Esophagus (tissue), 2 donors: ENCODE measurements around the gene TMEM131L. TPM values are rescaled to one million over a fixed set of nuclear protein-coding genes. Genes with fewer than 3 reads are reported as not detected.
A peak's percentile ranks its signal among the peaks of the same experiment; 100 is the strongest.
"Not testable (repeated sequence)": the region's sequence is repeated elsewhere in the genome, so short reads cannot be mapped to it uniquely, and the experiment has no call there.

ENCODE experiments used
- H3K27ac ChIP-seq, 2 donors: one replicate each; pipeline ENCODE4 v1.5.1; 2013; ENCODE audit warnings: low read depth in 2 of 2, mild to moderate bottlenecking in 2 of 2, inconsistent platforms in 1 of 2, low read length in 1 of 2, moderate library complexity in 1 of 2
- H3K27me3 ChIP-seq, 2 donors: one replicate each; pipeline ENCODE4 v1.6.1; 2013; ENCODE audit warnings: low read length in 2 of 2, control low read depth in 1 of 2, mild to moderate bottlenecking in 1 of 2; ENCODE audit not compliant: insufficient read depth in 2 of 2, control insufficient read depth in 1 of 2
- H3K36me3 ChIP-seq, 2 donors: one replicate each; pipeline ENCODE4 v1.6.1; 2013; ENCODE audit warnings: low read length in 1 of 2; ENCODE audit not compliant: control insufficient read depth in 2 of 2, insufficient read depth in 2 of 2
- H3K4me1 ChIP-seq, 2 donors: one replicate each; pipeline ENCODE4 v1.6.1; 2013; ENCODE audit warnings: low read length in 1 of 2; ENCODE audit not compliant: control insufficient read depth in 2 of 2, insufficient read depth in 2 of 2
- H3K4me3 ChIP-seq, 2 donors: one replicate each; pipeline ENCODE4 v1.5.1; 2013; ENCODE audit warnings: low read length in 2 of 2, mild to moderate bottlenecking in 2 of 2, low read depth in 1 of 2, moderate library complexity in 1 of 2
- H3K9me3 ChIP-seq, 2 donors: one replicate each; pipeline ENCODE4 v1.6.1; 2013; ENCODE audit warnings: mild to moderate bottlenecking in 2 of 2, low read depth in 1 of 2, low read length in 1 of 2, moderate library complexity in 1 of 2; ENCODE audit not compliant: control insufficient read depth in 2 of 2, insufficient read depth in 1 of 2
- WGBS, 2 donors: extraction: QIAGEN DNeasy Blood & Tissue Kit; methylation state at CpG; one replicate each; pipeline ENCODE4 v1.1.7; 2013; 5-methylcytosine and 5-hydroxymethylcytosine counted together
- polyA plus RNA-seq, 2 donors: library from polyadenylated mRNA; stranded (reverse); fragments of 200-250 nt; gene quantifications; one replicate each; pipeline ENCODE4 v1.2.3, GENCODE V29; 2013
- donor health status: healthy with polysubstance abuse.
- donor health status: Bipolar disorder and iron deficiency.

TMEM131L gene
- polyA plus RNA-seq, 2 donors = 3.4 to 4.0 TPM

DNA sequence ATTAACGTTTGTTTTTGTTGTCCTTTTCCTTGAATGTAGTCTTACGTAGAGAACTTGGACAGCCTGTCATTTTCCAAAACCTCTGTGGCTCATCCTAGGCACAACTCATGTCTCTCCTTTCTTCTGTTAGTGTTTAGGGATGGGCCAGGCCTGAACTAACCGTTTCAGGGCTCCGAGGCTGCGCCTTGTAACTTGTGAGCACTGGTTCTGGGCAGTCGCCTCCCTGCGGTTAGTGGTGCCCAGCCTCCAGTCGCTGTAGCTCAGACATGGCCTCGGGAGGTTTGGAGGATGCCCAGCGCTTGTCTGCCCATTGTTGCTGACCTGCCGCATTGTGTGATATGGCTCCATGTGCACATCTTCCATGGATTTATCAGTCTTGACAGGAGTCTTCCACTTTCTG is 32.8 kb downstream of the TMEM131L start:
- 70 to 73% methylated on average over 11 of the region's 11 CpGs for WGBS, 2 donors
- H3K36me3 ChIP-seq = no peaks in the 10 kb centered on the region
- H3K4me1 ChIP-seq = peaks cover 3 to 5% of the 10 kb centered on the region in 2 donors
- peak overlapping the region; percentile 29 to 40 for H3K27ac ChIP-seq
- no peaks in the 10 kb centered on the region for H3K9me3 ChIP-seq
- H3K4me3 ChIP-seq = no peak overlapping the region
- H3K27me3 ChIP-seq = no peaks in the 10 kb centered on the region

DNA sequence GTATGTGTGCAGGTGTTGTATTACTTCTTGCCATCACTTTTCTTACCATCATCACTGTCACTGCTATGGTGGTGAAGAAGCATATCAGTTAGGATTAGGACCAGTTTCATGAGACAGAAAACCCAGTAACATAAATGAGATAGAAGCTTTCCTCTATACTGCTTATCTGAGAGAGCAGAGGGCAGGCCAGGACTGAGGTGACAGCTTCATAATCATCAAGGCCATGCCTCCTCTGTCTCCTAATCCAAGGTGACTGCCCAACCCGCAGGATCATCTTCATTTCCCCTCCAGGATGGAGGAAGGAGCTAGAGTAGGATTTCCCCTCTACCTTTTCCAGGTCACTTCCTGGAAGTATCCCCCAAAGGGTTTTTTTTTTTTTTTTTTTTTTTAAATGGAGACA is 35.4 kb downstream of the TMEM131L start:
- 84 to 93% methylated on average over 1 of the region's 1 CpG for WGBS, 2 donors
- H3K36me3 ChIP-seq = no peaks in the 10 kb centered on the region
- H3K27ac ChIP-seq = no peak overlapping the region
- H3K4me1 ChIP-seq = peaks cover 3 to 5% of the 10 kb centered on the region in 2 donors
- H3K9me3 ChIP-seq = no peaks in the 10 kb centered on the region
- no peak overlapping the region for H3K4me3 ChIP-seq
- H3K27me3 ChIP-seq = no peaks in the 10 kb centered on the region

DNA sequence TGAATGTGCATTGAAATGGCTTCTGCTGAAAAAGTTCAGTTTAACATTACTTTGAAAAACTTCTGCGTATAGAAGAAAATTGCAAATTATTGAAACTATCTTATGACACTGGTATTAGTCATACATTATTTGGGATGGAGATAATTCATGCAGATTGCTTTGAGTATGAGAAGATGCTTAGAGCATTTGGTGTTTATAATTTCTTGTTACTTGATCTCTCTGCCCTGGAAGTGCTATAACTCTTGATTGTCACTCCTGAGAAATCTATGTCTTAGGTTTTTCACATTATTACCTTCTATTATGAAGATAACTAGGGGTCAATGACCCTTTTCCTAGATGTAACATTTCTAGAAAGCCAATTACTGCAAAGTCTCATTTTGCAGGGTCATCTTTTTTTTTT is 36.4 kb downstream of the TMEM131L start:
- Histone ChIP-seq H3K4me1 (peaks cover 7 to 8% of the 10 kb centered on the region in 2 donors), H3K27ac (no peak overlapping the region), H3K27me3 (no peaks in the 10 kb centered on the region), H3K36me3 (no peaks in the 10 kb centered on the region), H3K4me3 (no peak overlapping the region), H3K9me3 (no peaks in the 10 kb centered on the region)
- 78 to 83% methylated on average over 1 of the region's 1 CpG for WGBS, 2 donors

DNA sequence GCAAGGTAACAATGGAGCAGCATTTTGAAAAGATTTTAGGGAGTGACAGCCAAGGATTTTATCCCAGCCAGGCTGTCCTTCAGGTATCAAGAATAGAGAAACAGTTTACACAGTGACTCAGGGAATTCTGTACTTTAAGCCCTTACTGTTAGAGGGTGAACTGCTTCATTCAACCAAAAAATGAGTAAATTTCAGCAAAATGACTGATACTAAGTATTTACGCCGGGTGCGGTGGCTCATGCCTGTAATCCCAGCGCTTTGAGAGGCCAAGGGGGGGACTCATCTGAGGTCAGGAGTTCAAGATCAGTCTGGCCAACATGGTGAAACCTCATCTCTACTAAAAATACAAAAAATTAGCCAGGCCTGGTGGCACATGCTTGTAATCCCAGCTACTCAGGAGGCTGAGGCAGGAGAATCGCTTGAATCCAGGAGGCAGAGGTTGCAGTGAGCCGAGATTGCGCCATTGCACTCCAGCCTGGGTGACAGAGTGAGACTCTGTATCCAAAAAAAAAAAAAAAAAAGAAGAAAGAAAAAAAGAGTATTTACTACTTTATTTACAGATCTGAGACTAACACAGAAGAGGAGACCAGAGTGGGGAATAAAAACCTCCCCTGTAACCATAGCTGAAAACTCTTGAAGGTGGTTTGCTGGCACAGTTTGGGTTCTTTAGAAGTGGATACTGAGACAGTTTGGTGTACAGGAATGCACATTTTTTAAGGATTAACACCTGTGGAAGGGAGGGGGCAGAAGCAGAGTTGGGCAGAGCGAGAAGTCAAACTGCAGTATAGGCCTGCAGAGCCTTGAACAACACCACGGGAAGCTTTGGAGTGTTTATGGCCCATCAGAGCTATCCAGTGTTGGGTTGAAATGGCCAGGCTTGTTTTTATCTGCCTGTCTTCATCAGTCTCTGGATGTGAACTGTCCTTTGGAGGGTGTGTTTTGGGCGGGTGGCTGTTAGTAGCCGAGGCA is 40.5 kb downstream of the TMEM131L start:
- Histone ChIP-seq H3K36me3 (no peaks in the 10 kb centered on the region), H3K4me3 (no peak overlapping the region), H3K27me3 (no peaks in the 10 kb centered on the region), H3K9me3 (no peaks in the 10 kb centered on the region), H3K4me1 (peaks cover 5% of the 10 kb centered on the region in 2 donors), H3K27ac (peak overlapping the region; percentile 61 to 87)
- WGBS, 2 donors = 76% methylated on average over 11 of the region's 11 CpGs

DNA sequence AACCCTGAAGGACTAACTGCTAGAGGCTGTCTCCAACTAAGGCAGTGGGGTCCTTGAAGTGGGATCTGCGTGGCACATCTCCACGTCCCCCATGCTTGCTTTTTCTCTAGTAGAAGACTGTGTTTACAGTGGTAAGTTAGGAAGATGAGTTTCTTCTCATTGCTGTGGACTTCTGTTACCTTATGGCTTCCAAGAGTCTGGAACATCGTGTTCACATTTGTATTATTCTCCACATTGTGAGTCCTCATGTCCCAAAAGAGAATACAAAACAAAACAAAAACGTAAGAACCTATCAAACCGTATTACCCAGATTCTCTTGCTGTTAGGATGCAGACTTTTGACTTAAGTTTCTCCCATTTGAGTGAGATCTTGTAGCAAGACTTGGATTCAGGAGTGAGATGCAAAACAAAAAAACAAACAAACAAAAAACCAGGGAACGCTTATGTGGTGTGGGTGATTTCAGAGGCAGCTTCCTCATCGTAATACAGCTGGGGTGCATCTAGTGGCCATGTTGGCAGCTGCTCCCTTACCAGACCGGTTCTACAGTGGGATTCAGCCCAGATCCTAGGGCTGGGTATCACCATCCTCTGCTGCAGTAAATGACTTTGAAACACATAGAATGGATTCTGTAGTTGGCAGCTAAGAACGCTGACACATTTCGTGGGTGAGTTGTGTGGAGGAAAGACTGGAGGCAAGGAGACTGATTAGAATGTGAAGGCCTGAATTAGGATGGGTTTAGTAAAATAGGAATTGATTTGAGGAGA is 41.3 kb downstream of the TMEM131L start:
- Histone ChIP-seq H3K9me3 (no peaks in the 10 kb centered on the region), H3K27me3 (no peaks in the 10 kb centered on the region), H3K27ac (peak overlapping the region; percentile 61 to 87), H3K36me3 (no peaks in the 10 kb centered on the region), H3K4me3 (no peak overlapping the region), H3K4me1 (peaks cover 5% of the 10 kb centered on the region in 2 donors)
- 57 to 66% methylated on average over 10 of the region's 10 CpGs for WGBS, 2 donors

DNA sequence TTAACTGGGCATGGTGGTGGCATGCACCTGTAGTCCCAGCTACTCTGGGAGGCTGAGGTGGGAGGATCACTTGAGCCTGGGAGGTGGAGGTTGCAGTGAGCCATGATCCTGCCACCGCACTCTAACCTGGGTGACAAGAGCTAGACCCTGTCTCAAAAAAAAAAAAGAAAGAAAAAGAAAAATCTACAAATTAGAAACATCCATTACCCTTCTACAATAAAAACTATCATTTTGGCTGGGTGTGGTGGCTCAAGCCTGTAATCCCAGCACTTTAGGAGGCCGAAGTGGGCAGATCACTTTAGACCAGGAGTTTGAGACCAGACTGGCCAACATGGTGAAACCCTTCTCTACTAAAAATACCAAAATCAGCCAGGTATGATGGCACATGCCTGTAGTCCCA is 43.1 kb downstream of the TMEM131L start:
- not testable (repeated sequence) for H3K27me3 ChIP-seq, H3K4me1 ChIP-seq, H3K4me3 ChIP-seq, H3K27ac ChIP-seq, H3K9me3 ChIP-seq, H3K36me3 ChIP-seq
- 96 to 100% methylated on average over 2 of the region's 2 CpGs for WGBS, 2 donors

DNA sequence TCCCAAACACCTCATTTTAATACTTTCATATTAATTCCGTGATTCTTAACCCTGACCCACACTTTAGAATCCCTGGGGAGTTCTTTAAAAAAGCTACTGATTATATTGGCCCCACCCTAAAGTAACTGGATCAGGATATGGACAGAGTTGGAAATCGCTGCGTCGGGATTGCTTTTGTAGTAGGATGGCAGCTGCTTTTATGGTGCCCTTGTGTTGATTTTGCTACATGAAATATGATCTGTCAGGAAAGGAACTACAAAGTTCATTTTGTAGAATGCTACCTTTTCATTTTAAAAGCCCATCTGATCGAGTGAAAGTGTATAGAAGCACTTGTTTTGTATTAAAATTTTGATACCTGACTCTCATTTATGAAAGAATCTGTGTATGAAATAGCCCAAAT is 43.6 kb downstream of the TMEM131L start:
- no peak overlapping the region for H3K4me3 ChIP-seq
- H3K9me3 ChIP-seq = no peaks in the 10 kb centered on the region
- H3K36me3 ChIP-seq = no peaks in the 10 kb centered on the region
- 56 to 76% methylated on average over 5 of the region's 5 CpGs for WGBS, 2 donors
- H3K27ac ChIP-seq = no peak overlapping the region
- no peaks in the 10 kb centered on the region for H3K27me3 ChIP-seq
- peaks cover 5% of the 10 kb centered on the region in 2 donors for H3K4me1 ChIP-seq

DNA sequence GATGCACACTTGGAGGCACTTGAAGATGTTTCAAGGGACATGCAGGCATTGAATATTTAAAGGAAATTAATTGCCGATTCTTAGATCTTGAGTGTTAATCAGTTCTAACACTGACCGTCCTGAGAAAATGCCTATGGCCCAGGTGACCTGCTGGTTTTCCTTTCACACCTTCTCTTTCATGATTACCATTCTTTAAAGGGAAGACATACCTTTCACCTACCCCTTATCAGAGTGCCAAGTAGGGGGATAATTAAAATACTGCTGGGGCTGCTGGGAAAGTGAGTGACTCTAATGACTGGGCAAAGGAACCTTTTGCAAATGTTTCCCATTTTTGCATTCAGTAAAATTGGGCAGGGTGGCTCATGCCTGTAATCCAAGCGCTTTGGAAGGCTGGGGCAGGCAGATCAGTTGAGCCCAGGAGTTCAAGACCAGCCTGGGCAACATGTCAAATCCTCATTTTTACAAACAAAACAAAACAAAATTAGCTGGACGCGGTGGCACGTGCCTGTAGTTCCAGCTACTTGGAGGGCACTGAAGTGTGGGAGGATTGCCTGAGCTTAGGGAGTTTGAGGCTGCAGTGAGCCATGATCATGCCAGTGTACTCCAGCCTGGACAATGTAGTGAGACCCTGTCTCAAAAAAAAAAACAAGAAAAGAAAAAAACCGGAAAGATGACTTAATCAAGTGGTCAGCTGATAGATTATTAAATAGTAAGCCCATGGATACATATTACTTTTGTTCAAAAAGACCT is 44.3 kb downstream of the TMEM131L start:
- H3K4me3 ChIP-seq = no peak overlapping the region
- peaks cover 5% of the 10 kb centered on the region in 2 donors for H3K4me1 ChIP-seq
- H3K27ac ChIP-seq = no peak overlapping the region
- 84 to 88% methylated on average over 7 of the region's 7 CpGs for WGBS, 2 donors
- no peaks in the 10 kb centered on the region for H3K9me3 ChIP-seq
- H3K27me3 ChIP-seq = no peaks in the 10 kb centered on the region
- H3K36me3 ChIP-seq = no peaks in the 10 kb centered on the region

DNA sequence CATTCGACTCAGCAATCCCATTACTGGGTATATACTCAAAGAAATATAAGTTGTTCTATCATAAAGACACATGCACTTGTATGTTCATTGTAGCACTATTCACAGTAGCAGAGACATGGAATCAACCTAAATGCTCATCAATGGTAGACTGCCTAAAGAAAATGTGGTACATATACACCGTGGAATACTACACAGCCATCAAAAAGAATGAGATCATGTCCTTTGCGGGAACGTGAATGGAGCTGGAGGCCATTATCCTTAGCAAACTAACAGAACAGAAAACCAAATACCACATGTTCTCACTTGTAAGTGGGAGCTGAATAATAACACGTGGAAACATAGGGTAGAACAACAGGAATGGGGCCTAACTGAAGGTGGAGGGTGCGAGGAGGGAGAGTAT is 44.9 kb downstream of the TMEM131L start:
- WGBS, 2 donors = 95 to 96% methylated on average over 6 of the region's 6 CpGs
- Histone ChIP-seq H3K36me3 (no peaks in the 10 kb centered on the region), H3K9me3 (no peaks in the 10 kb centered on the region), H3K4me1 (peaks cover 5% of the 10 kb centered on the region in 2 donors), H3K4me3 (no peak overlapping the region), H3K27me3 (no peaks in the 10 kb centered on the region), H3K27ac (no peak overlapping the region)
